Endothelial cell of umbilical vein (primary cell): ENCODE data around the gene CLRN3. TPM values are rescaled to one million over a fixed set of nuclear protein-coding genes. Genes with fewer than 3 reads are reported as not detected.

Source experiments
- BruUV-seq: library from RNA; stranded (reverse); fragments of 400-500 nt; replicated peaks from 2 replicates; lab custom pipeline; 2021; lab: Mats Ljungman, UMichigan
- CTCF ChIA-PET: fragments of 300-600, 350-600 bp; sonication (Branson Sonifier 250); formaldehyde crosslinking; loops from one replicate; lab custom pipeline; 2021; ENCODE audit warnings: antibody characterized with exemption, inconsistent platforms; lab: Charles Lee
- POLR2A ChIA-PET: fragments of 300-600, 350-600 bp; sonication (Branson Sonifier 250); formaldehyde crosslinking; loops from one replicate; lab custom pipeline; 2021; ENCODE audit warnings: antibody characterized with exemption, inconsistent platforms; lab: Charles Lee
- DNase-seq: peaks from one replicate; pipeline ENCODE4 v3.0.0-alpha.2; 2011; ENCODE audit warnings: low read depth, low spot score
- FAIRE-seq: peaks from 2 replicates; lab custom pipeline; 2011; peaks lifted over from hg19 to GRCh38; lab: Jason Lieb, UNC
- H2AFZ ChIP-seq: 2 replicates; pipeline ENCODE4 v1.6.0; 2012; ENCODE audit warnings: low read depth, low read length, control low read depth, inconsistent platforms
- H3K27ac ChIP-seq: 2 replicates; pipeline ENCODE4 v1.5.1; 2011; ENCODE audit warnings: low read depth, mild to moderate bottlenecking, control low read depth, low read length, moderate library complexity; ENCODE audit not compliant: insufficient read depth
- H3K27me3 ChIP-seq, 2 experiments: 2 replicates each; pipeline versions ENCODE4 v1.6.0 to v1.6.1; 2011; ENCODE audit warnings: low read length in 2 of 2, mixed read lengths in 1 of 2; ENCODE audit not compliant: control insufficient read depth in 2 of 2, insufficient read depth in 2 of 2
- H3K36me3 ChIP-seq, 2 experiments: 2 replicates in 1 of 2; 3 replicates in 1 of 2; pipeline ENCODE4 v1.5.1; 2011; ENCODE audit warnings: low read length in 2 of 2, mild to moderate bottlenecking in 1 of 2, moderate library complexity in 1 of 2; ENCODE audit not compliant: control insufficient read depth in 2 of 2, insufficient read depth in 2 of 2; ENCODE audit errors: extremely low read depth in 1 of 2
- H3K4me1 ChIP-seq: 3 replicates; pipeline ENCODE4 v1.5.1; 2011; ENCODE audit warnings: mild to moderate bottlenecking, low read length; ENCODE audit not compliant: control insufficient read depth, insufficient read depth; ENCODE audit errors: extremely low read depth
- H3K4me2 ChIP-seq: 2 replicates; pipeline ENCODE4 v1.6.1; 2011; ENCODE audit warnings: low read length, control low read depth, mixed read lengths; ENCODE audit not compliant: insufficient read depth
- H3K4me3 ChIP-seq, 3 experiments: fragments of 200-600 bp in 1 of 3; sonication (generic), shearing (Covaris generic) in 1 of 3; replicated peaks in 1 of 3; 2 replicates each; pipeline ENCODE4 v1.5.1; 2011 to 2016; ENCODE audit warnings: control low read depth in 3 of 3, low read length in 3 of 3, mild to moderate bottlenecking in 2 of 3, inconsistent platforms in 1 of 3, low read depth in 1 of 3, moderate library complexity in 1 of 3; ENCODE audit not compliant: insufficient read depth in 1 of 3
- H3K79me2 ChIP-seq: 2 replicates; pipeline ENCODE4 v1.6.0; 2012; ENCODE audit warnings: low read length, inconsistent platforms; ENCODE audit not compliant: control insufficient read depth, insufficient read depth
- H3K9ac ChIP-seq: replicated peaks from 2 replicates; pipeline ENCODE3; 2011; ENCODE audit warnings: low read length, control low read depth; ENCODE audit not compliant: insufficient read depth; ENCODE audit errors: extremely low read depth
- H3K9me1 ChIP-seq: replicated peaks from 3 replicates; pipeline ENCODE4 v1.6.0; 2011; ENCODE audit warnings: mild to moderate bottlenecking, low read length; ENCODE audit not compliant: control insufficient read depth, insufficient read depth; ENCODE audit errors: extremely low read depth
- H3K9me3 ChIP-seq: replicated peaks from 2 replicates; pipeline ENCODE4 v1.5.1; 2012; ENCODE audit warnings: low read length, inconsistent platforms; ENCODE audit not compliant: control insufficient read depth, insufficient read depth
- H4K20me1 ChIP-seq: replicated peaks from 2 replicates; pipeline ENCODE3; 2011; ENCODE audit warnings: mild to moderate bottlenecking, low read length; ENCODE audit not compliant: control insufficient read depth, insufficient read depth; ENCODE audit errors: extremely low read depth
- EZH2 ChIP-seq: IDR thresholded peaks from 2 replicates; pipeline ENCODE4 v1.6.1; 2012; ENCODE audit warnings: borderline replicate concordance, low read depth, mild to moderate bottlenecking, moderate library complexity, low read length, inconsistent platforms; ENCODE audit not compliant: severe bottlenecking
- MAX ChIP-seq: IDR thresholded peaks from 2 replicates; pipeline ENCODE4 v1.6.1; 2011; ENCODE audit not compliant: insufficient read depth, insufficient read length
- MYC ChIP-seq: IDR thresholded peaks from one replicate; pipeline ENCODE4 v1.6.1; 2011; ENCODE audit warnings: mild to moderate bottlenecking, low read depth, low read length
- dilution Hi-C: fragments of 300-500 bp; cut with MboI; formaldehyde crosslinking; loops from one replicate; pipeline ENCODE4 v1.15.0; 2019; ENCODE audit warnings: low sequenced_read_pairs; ENCODE audit not compliant: extremely low pct_ligation_motif_present
- intact Hi-C: fragments of 100-400 bp; cut with micrococcal nuclease; formaldehyde crosslinking; loops from one replicate; pipeline ENCODE4 v1.10.0; 2022
- polyA plus RNA-seq, 4 experiments: library from polyadenylated mRNA; depleted of rRNA in 3 of 4; stranded (reverse) in 3 of 4; unstranded in 1 of 4; fragments of >200 nt; gene quantifications; 2 replicates each; pipeline versions ENCODE4 v1.2.1 to v1.2.3, GENCODE V29; 2011 to 2012; ENCODE audit warnings: missing spikeins in 1 of 4
- total RNA-seq: library from RNA; stranded (reverse); gene quantifications from 2 replicates; pipeline ENCODE4 v1.2.3, GENCODE V29; 2021

The CLRN3 gene
- total and polyA plus RNA-seq, 2 donors (not counting 3 experiments of a cell fraction or from before 2014, with no cell fraction given): 0.07 TPM; not detected in 1

GRCh38 chr10:127904311-127905000 is 11.7 kb upstream of the CLRN3 start:
- DNase-seq: no peak
- FAIRE-seq: no peak
- Histone ChIP-seq H2AFZ (no peak overlapping the region), H3K4me2 (no peak overlapping the region), H3K27ac (no peak overlapping the region), H3K36me3 (no peaks in the 10 kb centered on the region), H3K9ac (no peak overlapping the region), H3K27me3 (no peaks in the 10 kb centered on the region), H4K20me1 (no peaks in the 10 kb centered on the region), H3K4me3 (no peak overlapping the region), H3K9me1 (no peaks in the 10 kb centered on the region), H3K4me1 (peaks cover 20% of the 10 kb centered on the region), H3K79me2 (peaks cover 9% of the 10 kb centered on the region), H3K9me3 (no peaks in the 10 kb centered on the region)
- intact Hi-C loops (no loop called here), dilution Hi-C loops (no loop called here)
- BruUV-seq: no TSS peak
- no peak for TF ChIP-seq MYC
- CTCF ChIA-PET: interaction anchor here (1.0 to 5.5 kb wide), 7 partner anchors 18 to 189 kb away, joined by 3 to 425 read pairs (median 21); no protein-coding TSS in a partner anchor
- POLR2A ChIA-PET: interaction anchor here (0.9 kb wide), 1 partner anchor 17 kb away, joined by 5 read pairs; no protein-coding TSS in a partner anchor

GRCh38 chr10:127903789-127904188 is 11.0 kb upstream of the CLRN3 start:
- Histone ChIP-seq H3K4me1 (peaks cover 14% of the 10 kb centered on the region), H3K79me2 (peaks cover 3% of the 10 kb centered on the region), H3K27ac (no peak overlapping the region), H3K9me3 (no peaks in the 10 kb centered on the region), H2AFZ (no peak overlapping the region), H3K9me1 (no peaks in the 10 kb centered on the region), H3K9ac (no peak overlapping the region), H3K4me3 (no peak overlapping the region), H3K27me3 (no peaks in the 10 kb centered on the region), H4K20me1 (no peaks in the 10 kb centered on the region), H3K4me2 (no peak overlapping the region), H3K36me3 (no peaks in the 10 kb centered on the region)
- no TSS peak for BruUV-seq
- DNase-seq (no peak), FAIRE-seq (no peak)
- TF ChIP-seq EZH2 (no peak), MAX (no peak)
- intact Hi-C loops (no loop called here), dilution Hi-C loops (no loop called here)
- ChIA-PET CTCF (interaction anchor here (1.3 to 5.5 kb wide), 3 partner anchors 110 to 167 kb away, joined by 6 to 425 read pairs (median 108); no protein-coding TSS in a partner anchor), POLR2A (no interaction called here)
